Right hindlimb (tissue), 1 donor: ENCODE data around the gene MSANTD7.
A peak's percentile ranks its signal among the peaks of the same experiment; 100 is the strongest.
"Not testable (repeated sequence)": the region's sequence is repeated elsewhere in the genome, so short reads cannot be mapped to it uniquely, and the experiment has no call there.

Source experiments
- DNase-seq: peaks from one replicate; pipeline ENCODE4 v3.0.0-alpha.2; 2018

MSANTD7 gene, protein sequence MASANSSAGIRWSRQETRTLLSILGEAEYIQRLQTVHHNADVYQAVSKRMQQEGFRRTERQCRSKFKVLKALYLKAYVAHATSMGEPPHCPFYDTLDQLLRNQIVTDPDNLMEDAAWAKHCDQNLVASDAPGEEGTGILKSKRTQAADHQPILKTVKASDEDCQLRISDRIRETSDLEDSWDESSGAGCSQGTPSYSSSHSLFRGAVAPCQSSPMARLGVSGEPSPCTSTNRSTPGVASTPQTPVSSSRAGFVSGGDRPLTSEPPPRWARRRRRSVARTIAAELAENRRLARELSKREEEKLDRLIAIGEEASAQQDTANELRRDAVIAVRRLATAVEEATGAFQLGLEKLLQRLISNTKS

DNA sequence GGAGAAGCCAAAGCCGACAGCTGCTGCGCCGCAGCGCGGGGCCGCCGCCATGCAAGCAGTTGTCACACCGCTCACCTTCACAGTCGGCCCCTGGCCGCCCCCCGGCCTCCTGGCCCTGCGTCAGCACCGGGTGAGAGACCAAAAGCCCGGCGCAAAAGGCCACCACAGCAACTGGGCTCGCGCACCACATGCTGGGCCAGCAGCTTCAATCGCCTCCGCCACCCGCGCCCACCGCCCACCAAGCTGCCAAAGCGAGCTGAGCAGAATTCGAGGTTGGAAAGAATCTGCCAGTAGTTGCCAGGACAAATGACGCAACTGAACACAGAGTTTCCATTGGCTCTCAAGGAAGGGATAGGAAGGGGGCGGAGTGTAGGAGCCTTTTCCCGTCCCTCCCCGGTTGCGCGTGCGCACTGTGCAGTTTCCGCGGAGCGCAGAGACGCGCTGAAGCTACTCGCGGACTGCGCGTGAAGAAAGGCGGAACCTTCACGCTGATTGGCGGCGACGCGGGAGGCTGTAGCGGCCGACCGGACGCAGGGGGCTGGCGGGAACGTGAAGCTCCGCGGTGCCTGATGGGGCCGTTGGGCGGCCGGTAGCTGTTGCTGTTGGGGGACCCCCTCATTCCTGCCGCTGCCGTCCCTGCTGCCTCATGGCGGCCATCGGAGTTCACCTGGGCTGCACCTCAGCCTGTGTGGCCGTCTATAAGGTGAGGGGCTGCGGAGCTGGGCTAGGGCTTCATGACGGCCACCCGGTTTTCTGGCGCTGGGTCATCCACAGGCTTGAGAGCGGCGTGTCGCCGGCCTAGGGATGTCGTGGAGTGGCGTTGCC lies at the start of gene MSANTD7, which contains the start of the genes CDNF and HSPA14:
Gene MSANTD7 (plus strand): TSS at position 550 of the 825 bp plus-strand sequence. CDS start 3,979 bp downstream, outside the sequence.
Gene CDNF (minus strand): TSS at position 281 of the 825 bp plus-strand sequence. CDS start 91 bp downstream, at position 190.
Gene HSPA14 (plus strand): TSS at position 550 of the 825 bp plus-strand sequence. CDS start 97 bp downstream, at position 647.
- DNase-seq, result peak; percentile 100

GRCh38 chr10:14798636-14799035 lies 39.5 kb upstream of the MSANTD7 start:
- no peak for DNase-seq

DNA sequence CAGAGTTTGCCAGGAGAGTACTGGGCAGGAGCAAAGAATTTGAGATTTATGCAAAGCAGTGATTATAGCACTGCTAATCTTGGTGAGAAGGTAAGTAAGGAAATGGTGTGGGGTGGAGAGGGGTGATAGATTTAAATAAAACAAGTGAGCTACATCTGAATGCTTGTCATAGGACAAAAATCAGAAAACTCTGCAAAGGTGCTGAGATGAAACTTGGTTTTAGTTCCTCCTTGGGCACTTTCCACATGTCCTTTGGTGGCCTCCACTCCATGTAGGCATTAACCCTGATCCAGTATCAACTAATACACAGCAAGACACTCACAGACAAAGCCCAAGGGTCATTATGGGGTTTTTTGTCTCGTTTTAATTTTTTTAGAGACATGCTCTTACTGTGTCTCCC lies 37.7 kb upstream of the MSANTD7 start:
- no peak for DNase-seq

- peak; percentile 26 for DNase-seq
Observed at GRCh38 chr10:14801723-14802122, 36.4 kb upstream of the MSANTD7 start.

- DNase-seq, result no peak
Observed at GRCh38 chr10:14803827-14804226, 34.3 kb upstream of the MSANTD7 start.

DNA sequence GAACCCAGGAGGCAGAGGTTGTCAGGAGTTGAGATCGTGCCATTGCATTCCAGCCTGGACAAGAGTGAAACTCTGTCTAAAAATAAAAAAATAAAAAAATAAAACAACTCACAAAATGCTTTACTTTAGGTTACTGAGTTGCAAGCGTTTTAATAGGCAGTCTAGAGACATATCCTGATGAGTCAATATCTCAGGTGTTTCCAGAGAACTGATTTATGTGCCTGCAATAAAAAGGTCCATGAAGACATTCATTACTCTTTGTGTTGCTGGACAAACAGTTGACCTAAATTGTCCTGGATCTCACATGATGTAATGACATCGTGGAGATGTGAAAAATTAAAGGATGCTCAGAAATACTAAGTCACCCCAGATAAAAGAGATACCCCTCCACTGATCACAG lies 31.8 kb upstream of the MSANTD7 start:
- DNase-seq, result no peak

- no peak for DNase-seq
Observed at GRCh38 chr10:14810969-14811953, 26.8 kb upstream of the MSANTD7 start.

DNA sequence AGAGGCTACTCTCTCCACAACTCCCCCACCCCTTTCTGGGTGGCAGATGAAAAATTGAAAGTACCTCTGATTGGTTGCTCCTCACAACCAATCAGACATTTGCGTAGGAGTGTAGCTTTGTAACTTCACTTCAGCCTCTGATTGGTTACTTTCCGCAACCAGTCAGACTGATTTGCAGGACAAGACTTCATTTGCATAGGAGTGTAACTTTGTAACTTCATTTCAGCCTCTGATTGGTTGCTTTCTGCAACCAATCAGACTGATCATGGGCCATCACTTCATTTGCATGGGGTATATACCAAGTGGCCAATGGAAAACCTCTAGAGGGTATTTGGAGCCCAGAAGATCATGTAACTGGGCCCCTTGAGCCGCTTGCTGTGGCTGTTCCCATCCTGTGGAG lies 25.8 kb upstream of the MSANTD7 start:
- no peak for DNase-seq

- no peak for DNase-seq
Observed at GRCh38 chr10:14815681-14816080, 22.4 kb upstream of the MSANTD7 start.

- DNase-seq, result not testable (repeated sequence)
Observed at GRCh38 chr10:14816717-14817116, 21.4 kb upstream of the MSANTD7 start.

DNA sequence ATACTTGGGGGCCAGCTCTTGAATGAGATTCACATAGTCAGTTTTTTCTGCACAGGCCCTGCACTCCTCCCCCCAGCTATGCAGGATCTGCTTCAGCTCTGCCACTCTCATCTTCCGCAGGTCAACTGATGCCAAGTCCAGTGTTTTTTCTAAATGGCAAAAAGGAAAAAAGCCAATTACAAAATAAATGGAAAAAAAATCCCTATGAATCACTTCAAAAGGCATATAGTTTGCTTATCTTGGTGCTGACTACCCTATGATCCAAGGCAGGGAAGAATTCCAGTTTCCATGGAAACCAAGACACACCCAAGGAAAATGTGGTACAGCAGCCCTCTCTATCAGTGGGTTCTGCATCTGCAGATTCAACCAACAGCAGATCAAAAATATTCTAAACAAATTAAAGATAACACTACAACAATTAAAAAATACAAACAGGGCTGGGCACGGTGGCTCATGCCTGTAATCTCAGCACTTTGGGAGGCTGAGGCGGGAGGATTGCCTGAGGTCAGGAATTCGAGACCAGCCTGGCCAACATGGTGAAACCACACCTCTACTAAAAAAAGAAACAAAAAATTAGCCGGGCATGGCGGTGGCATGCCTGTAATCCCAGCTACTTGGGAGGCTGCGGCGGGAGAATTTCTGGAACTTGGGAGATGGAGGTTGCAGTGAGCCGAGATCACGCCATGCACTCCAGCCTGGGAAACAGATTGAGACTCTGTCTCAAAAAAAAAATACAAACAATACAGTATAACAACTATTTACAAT lies 17.9 kb upstream of the MSANTD7 start:
- no peak for DNase-seq

- DNase-seq, result no peak
Observed at GRCh38 chr10:14820775-14821154, 17.3 kb upstream of the MSANTD7 start.

GRCh38 chr10:14821635-14822375 lies 16.3 kb upstream of the MSANTD7 start:
- no peak for DNase-seq

GRCh38 chr10:14822879-14823755 lies 15.0 kb upstream of the MSANTD7 start:
- DNase-seq, result no peak

- DNase-seq, result no peak
Observed at GRCh38 chr10:14823966-14824365, 14.1 kb upstream of the MSANTD7 start.

- no peak for DNase-seq
Observed at GRCh38 chr10:14826076-14826829, 11.9 kb upstream of the MSANTD7 start.

GRCh38 chr10:14833106-14833505 lies 5.0 kb upstream of the MSANTD7 start:
- DNase-seq, result no peak

- no peak for DNase-seq
Observed at GRCh38 chr10:14836208-14836607, 1.9 kb upstream of the MSANTD7 start.
